Thoracic aorta (tissue), 2 donors: ENCODE data around the gene B4GALNT1. TPM values are rescaled to one million over a fixed set of nuclear protein-coding genes. Genes with fewer than 3 reads are reported as not detected.

Experiments used
- ATAC-seq: fragments of 150-250 bp; one replicate; pipeline ENCODE4 v1.8.0; 2017; ENCODE audit warnings: low read depth; ENCODE audit not compliant: insufficient number of reproducible peaks, low FRiP score
- DNase-seq: peaks from one replicate; pipeline ENCODE4 v3.0.0-alpha.2; 2020; ENCODE audit warnings: low spot score
- H3K27ac ChIP-seq, 2 donors: fragments of 200-600 bp; sonication (generic); 1 replicate in 1 of 2; 2 replicates in 1 of 2; pipeline ENCODE4 v1.5.1; 2016; ENCODE audit warnings: mild to moderate bottlenecking in 2 of 2, moderate library complexity in 2 of 2
- H3K27me3 ChIP-seq: fragments of 200-600 bp; sonication (generic); replicated peaks from 2 replicates; pipeline ENCODE4 v1.6.0; 2016; ENCODE audit warnings: mild to moderate bottlenecking; ENCODE audit not compliant: insufficient read depth
- H3K36me3 ChIP-seq: fragments of 200-600 bp; sonication (generic); one replicate; pipeline ENCODE4 v1.5.1; 2016
- H3K4me1 ChIP-seq, 2 donors: fragments of 200-600 bp; sonication (generic); 1 replicate in 1 of 2; 2 replicates in 1 of 2; pipeline versions ENCODE4 v1.5.1 to v1.6.0; 2016; ENCODE audit warnings: low read depth in 2 of 2, mild to moderate bottlenecking in 1 of 2; ENCODE audit not compliant: control insufficient read depth in 1 of 2
- H3K4me3 ChIP-seq: fragments of 200-600 bp; sonication (generic); 2 replicates; pipeline ENCODE4 v1.5.1; 2016; ENCODE audit warnings: mild to moderate bottlenecking
- H3K9me3 ChIP-seq: fragments of 200-600 bp; sonication (generic); 2 replicates; pipeline ENCODE4 v1.5.1; 2016
- CTCF ChIP-seq: fragments of 200-600 bp; sonication (generic); IDR thresholded peaks from one replicate; pipeline ENCODE4 v1.5.1; 2019; ENCODE audit warnings: antibody characterized with exemption
- total RNA-seq, 2 donors: library from RNA; depleted of rRNA; stranded (reverse); fragments of >200 nt; gene quantifications; one replicate each; pipeline versions ENCODE4 v1.1.0 to v1.2.3, GENCODE V29; 2016

B4GALNT1 gene
- total RNA-seq, 2 donors from 2014 or later: 4.0 to 11.0 TPM

GRCh38 chr12:57600395-57600794, 32.6 kb downstream of the B4GALNT1 start:
- Histone ChIP-seq H3K27me3 (no peaks in the 10 kb centered on the region), H3K36me3 (peaks cover 47% of the 10 kb centered on the region), H3K4me3 (no peak overlapping the region), H3K9me3 (no peaks in the 10 kb centered on the region), H3K4me1 (peaks cover 0 to 15% of the 10 kb centered on the region in 2 donors), H3K27ac (no peak overlapping the region)
- no peak for ATAC-seq
- no peak for DNase-seq
- TF ChIP-seq CTCF: no peak

GRCh38 chr12:57593187-57593586, 39.8 kb downstream of the B4GALNT1 start:
- ATAC-seq (no peak), DNase-seq (no peak)
- Histone ChIP-seq H3K4me3 (no peak overlapping the region), H3K4me1 (peaks cover 6 to 30% of the 10 kb centered on the region in 2 donors), H3K9me3 (no peaks in the 10 kb centered on the region), H3K27me3 (no peaks in the 10 kb centered on the region), H3K36me3 (peaks cover 13% of the 10 kb centered on the region), H3K27ac (no peak overlapping the region)
- no peak for TF ChIP-seq CTCF

GRCh38 chr12:57592551-57593165, 40.3 kb downstream of the B4GALNT1 start:
- peaks cover 6 to 30% of the 10 kb centered on the region in 2 donors for H3K4me1 ChIP-seq
- H3K27me3 ChIP-seq: no peaks in the 10 kb centered on the region
- no peaks in the 10 kb centered on the region for H3K9me3 ChIP-seq
- H3K36me3 ChIP-seq: peaks cover 9% of the 10 kb centered on the region
- no peak overlapping the region for H3K27ac ChIP-seq
- no peak for TF ChIP-seq CTCF
- ATAC-seq: no peak
- H3K4me3 ChIP-seq: no peak overlapping the region
- DNase-seq: no peak

- Histone ChIP-seq H3K27me3 (no peaks in the 10 kb centered on the region), H3K36me3 (peaks cover 9% of the 10 kb centered on the region), H3K27ac (peak overlapping the region; percentile 70 to 76), H3K4me1 (peaks cover 6 to 30% of the 10 kb centered on the region in 2 donors), H3K4me3 (peak overlapping the region; percentile 81), H3K9me3 (no peaks in the 10 kb centered on the region)
- ATAC-seq (no peak), DNase-seq (no peak)
- TF ChIP-seq CTCF: no peak
Observed at GRCh38 chr12:57591782-57592325, 41.1 kb downstream of the B4GALNT1 start.

- Histone ChIP-seq H3K4me3 (peak within 1 kb of the TSS; percentile 81), H3K27ac (peak within 1 kb of the TSS; percentile 70 to 76), H3K27me3 (no peaks in the 10 kb centered on the region), H3K4me1 (peaks cover 6 to 30% of the 10 kb centered on the region in 2 donors), H3K9me3 (no peaks in the 10 kb centered on the region), H3K36me3 (peaks cover 5% of the 10 kb centered on the region)
- ATAC-seq (peak; percentile 76), DNase-seq (no peak)
- TF ChIP-seq CTCF: no peak
Observed at GRCh38 chr12:57590864-57591781, 41.9 kb downstream of the B4GALNT1 start, which contains the start of gene PIP4K2C. PIP4K2C (plus strand) TSS chr12:57591192; CDS start chr12:57591290, 98 bp downstream.
